Measurements from ENCODE around the gene LINC01488.

Gene LINC01488

GRCh38 chr11:69471729-69472540, 9.5 kb upstream of the LINC01488 start:
- Histone ChIP-seq H2AFZ (ENCODE audit: low read depth, low read length) (no peak overlapping the region), H3K27me3 (ENCODE audit: control insufficient read depth in 1 of 2, insufficient read depth in 1 of 2, low read length in 2 of 2) (peaks cover 9 to 10% of the 10 kb centered on the region in 2 experiments), H3K4me2 (ENCODE audit: low read length, poor library complexity, severe bottlenecking) (no peak overlapping the region), H3K4ac (ENCODE audit: low read depth in 1 of 2, low read length in 2 of 2) (peak overlapping the region in 1 of 2 experiments; percentile 82), H4K8ac (ENCODE audit: low read length) (no peak overlapping the region), H3K27ac (ENCODE audit: low read length, poor library complexity, severe bottlenecking) (no peak overlapping the region), H3K18ac (ENCODE audit: low read depth in 1 of 2, low read length in 2 of 2) (peak overlapping the region in 1 of 2 experiments; percentile 18), H3K9ac (ENCODE audit: low read length) (no peak overlapping the region), H3K14ac (ENCODE audit: low read length in 2 of 2) (peak overlapping the region in 1 of 2 experiments; percentile 80), H3K4me1 (ENCODE audit: control insufficient read depth, insufficient read depth, low read depth, low read length) (no peaks in the 10 kb centered on the region), H2BK120ac (ENCODE audit: low read depth, low read length) (no peak overlapping the region), H4K91ac (ENCODE audit: low read length) (no peak overlapping the region), H3K4me3 (ENCODE audit: insufficient read depth in 1 of 2, low read depth in 1 of 2, low read length in 2 of 2) (no peak overlapping the region), H3K23ac (ENCODE audit: low read length in 2 of 2) (no peak overlapping the region), H3K36me3 (ENCODE audit: control insufficient read depth in 1 of 2, insufficient read depth in 2 of 2, low read depth in 1 of 2, low read length in 2 of 2) (no peaks in the 10 kb centered on the region), H3K79me1 (replicated peaks; ENCODE audit: low read length, poor library complexity, severe bottlenecking) (no peaks in the 10 kb centered on the region), H3K9me3 (ENCODE audit: control insufficient read depth, low read length) (peaks cover 13% of the 10 kb centered on the region), H2BK15ac (ENCODE audit: low read depth, poor library complexity, severe bottlenecking) (no peak overlapping the region), H2BK5ac (ENCODE audit: low read depth, low read length, poor library complexity, severe bottlenecking) (no peak overlapping the region), H2AK5ac (ENCODE audit: low read length, severe bottlenecking) (no peak overlapping the region), H2BK12ac (ENCODE audit: low read length in 2 of 2) (peak overlapping the region in 1 of 2 experiments; percentile 15)
- WGBS = 94% methylated on average over 13 of the region's 17 CpGs
- DNase-seq = no peak

GRCh38 chr11:69472541-69473275, 8.8 kb upstream of the LINC01488 start:
- Histone ChIP-seq H3K9me3 (ENCODE audit: control insufficient read depth, low read length) (peaks cover 13% of the 10 kb centered on the region), H2BK12ac (ENCODE audit: low read length in 2 of 2) (no peak overlapping the region), H4K8ac (ENCODE audit: low read length) (no peak overlapping the region), H3K27me3 (ENCODE audit: control insufficient read depth in 1 of 2, insufficient read depth in 1 of 2, low read length in 2 of 2) (peaks cover 12 to 17% of the 10 kb centered on the region in 2 experiments), H3K4me2 (ENCODE audit: low read length, poor library complexity, severe bottlenecking) (no peak overlapping the region), H3K79me1 (replicated peaks; ENCODE audit: low read length, poor library complexity, severe bottlenecking) (no peaks in the 10 kb centered on the region), H3K23ac (ENCODE audit: low read length in 2 of 2) (no peak overlapping the region), H2AK5ac (ENCODE audit: low read length, severe bottlenecking) (no peak overlapping the region), H4K91ac (ENCODE audit: low read length) (no peak overlapping the region), H2BK15ac (ENCODE audit: low read depth, poor library complexity, severe bottlenecking) (no peak overlapping the region), H3K4me1 (ENCODE audit: control insufficient read depth, insufficient read depth, low read depth, low read length) (no peaks in the 10 kb centered on the region), H3K36me3 (ENCODE audit: control insufficient read depth in 1 of 2, insufficient read depth in 2 of 2, low read depth in 1 of 2, low read length in 2 of 2) (no peaks in the 10 kb centered on the region), H3K18ac (ENCODE audit: low read depth in 1 of 2, low read length in 2 of 2) (no peak overlapping the region), H2BK5ac (ENCODE audit: low read depth, low read length, poor library complexity, severe bottlenecking) (no peak overlapping the region), H2AFZ (ENCODE audit: low read depth, low read length) (no peak overlapping the region), H3K4ac (ENCODE audit: low read depth in 1 of 2, low read length in 2 of 2) (no peak overlapping the region), H3K4me3 (ENCODE audit: insufficient read depth in 1 of 2, low read depth in 1 of 2, low read length in 2 of 2) (no peak overlapping the region), H3K27ac (ENCODE audit: low read length, poor library complexity, severe bottlenecking) (no peak overlapping the region), H2BK120ac (ENCODE audit: low read depth, low read length) (no peak overlapping the region), H3K9ac (ENCODE audit: low read length) (no peak overlapping the region), H3K14ac (ENCODE audit: low read length in 2 of 2) (peak overlapping the region in 1 of 2 experiments; percentile 11)
- no peak for DNase-seq
- WGBS = 95% methylated on average over 12 of the region's 12 CpGs

- DNase-seq = no peak
- Histone ChIP-seq H2AK5ac (ENCODE audit: low read length, severe bottlenecking) (no peak overlapping the region), H2BK15ac (ENCODE audit: low read depth, poor library complexity, severe bottlenecking) (no peak overlapping the region), H2AFZ (ENCODE audit: low read depth, low read length) (no peak overlapping the region), H4K91ac (ENCODE audit: low read length) (no peak overlapping the region), H3K4ac (ENCODE audit: low read depth in 1 of 2, low read length in 2 of 2) (no peak overlapping the region), H3K23ac (ENCODE audit: low read length in 2 of 2) (no peak overlapping the region), H3K27ac (ENCODE audit: low read length, poor library complexity, severe bottlenecking) (no peak overlapping the region), H3K9ac (ENCODE audit: low read length) (no peak overlapping the region), H3K9me3 (ENCODE audit: control insufficient read depth, low read length) (peaks cover 13% of the 10 kb centered on the region), H3K79me1 (replicated peaks; ENCODE audit: low read length, poor library complexity, severe bottlenecking) (no peaks in the 10 kb centered on the region), H2BK5ac (ENCODE audit: low read depth, low read length, poor library complexity, severe bottlenecking) (no peak overlapping the region), H3K4me1 (ENCODE audit: control insufficient read depth, insufficient read depth, low read depth, low read length) (no peaks in the 10 kb centered on the region), H3K36me3 (ENCODE audit: control insufficient read depth in 1 of 2, insufficient read depth in 2 of 2, low read depth in 1 of 2, low read length in 2 of 2) (no peaks in the 10 kb centered on the region), H3K14ac (ENCODE audit: low read length in 2 of 2) (no peak overlapping the region), H3K4me2 (ENCODE audit: low read length, poor library complexity, severe bottlenecking) (no peak overlapping the region), H4K8ac (ENCODE audit: low read length) (no peak overlapping the region), H3K27me3 (ENCODE audit: control insufficient read depth in 1 of 2, insufficient read depth in 1 of 2, low read length in 2 of 2) (peaks cover 15 to 24% of the 10 kb centered on the region in 2 experiments), H2BK12ac (ENCODE audit: low read length in 2 of 2) (no peak overlapping the region), H3K18ac (ENCODE audit: low read depth in 1 of 2, low read length in 2 of 2) (no peak overlapping the region), H3K4me3 (ENCODE audit: insufficient read depth in 1 of 2, low read depth in 1 of 2, low read length in 2 of 2) (no peak overlapping the region), H2BK120ac (ENCODE audit: low read depth, low read length) (no peak overlapping the region)
- WGBS = 91% methylated on average over 5 of the region's 5 CpGs
These were observed 8.1 kb upstream of the LINC01488 start for GRCh38 chr11:69473276-69473845.

DNA sequence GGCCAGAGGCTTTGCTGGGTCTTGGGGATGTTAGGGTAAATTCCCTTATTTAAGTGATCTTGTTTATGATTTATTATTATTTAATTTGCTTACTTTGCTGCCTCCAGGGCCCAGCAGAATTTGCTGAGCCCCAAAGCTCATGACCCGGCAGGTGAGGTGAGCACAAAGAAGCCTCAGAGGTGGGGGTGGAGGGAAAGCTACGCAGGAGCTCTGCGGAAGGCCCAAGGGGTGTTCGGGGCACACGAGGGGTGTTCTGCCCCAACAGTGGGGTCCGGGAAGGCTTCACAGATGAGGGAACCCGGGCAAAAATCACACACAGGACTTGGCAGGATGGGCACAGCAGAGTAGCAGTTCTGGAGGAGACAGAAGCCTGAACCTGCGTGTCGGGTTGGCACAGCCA, 6.7 kb upstream of the LINC01488 start:
- H2BK12ac ChIP-seq (ENCODE audit: low read length in 2 of 2) = no peak overlapping the region
- H3K36me3 ChIP-seq (ENCODE audit: control insufficient read depth in 1 of 2, insufficient read depth in 2 of 2, low read depth in 1 of 2, low read length in 2 of 2) = no peaks in the 10 kb centered on the region
- H3K4ac ChIP-seq (ENCODE audit: low read depth in 1 of 2, low read length in 2 of 2) = no peak overlapping the region
- H2BK5ac ChIP-seq (ENCODE audit: low read depth, low read length, poor library complexity, severe bottlenecking) = no peak overlapping the region
- H3K4me2 ChIP-seq (ENCODE audit: low read length, poor library complexity, severe bottlenecking) = no peak overlapping the region
- no peak overlapping the region for H3K4me3 ChIP-seq (ENCODE audit: insufficient read depth in 1 of 2, low read depth in 1 of 2, low read length in 2 of 2)
- peaks cover 18 to 24% of the 10 kb centered on the region in 2 experiments for H3K27me3 ChIP-seq (ENCODE audit: control insufficient read depth in 1 of 2, insufficient read depth in 1 of 2, low read length in 2 of 2)
- H3K27ac ChIP-seq (ENCODE audit: low read length, poor library complexity, severe bottlenecking) = no peak overlapping the region
- H2AK5ac ChIP-seq (ENCODE audit: low read length, severe bottlenecking) = no peak overlapping the region
- no peak overlapping the region for H3K18ac ChIP-seq (ENCODE audit: low read depth in 1 of 2, low read length in 2 of 2)
- H3K9ac ChIP-seq (ENCODE audit: low read length) = no peak overlapping the region
- H3K79me1 ChIP-seq (replicated peaks; ENCODE audit: low read length, poor library complexity, severe bottlenecking) = no peaks in the 10 kb centered on the region
- H3K9me3 ChIP-seq (ENCODE audit: control insufficient read depth, low read length) = peaks cover 13% of the 10 kb centered on the region
- H3K14ac ChIP-seq (ENCODE audit: low read length in 2 of 2) = no peak overlapping the region
- H2BK15ac ChIP-seq (ENCODE audit: low read depth, poor library complexity, severe bottlenecking) = no peak overlapping the region
- no peaks in the 10 kb centered on the region for H3K4me1 ChIP-seq (ENCODE audit: control insufficient read depth, insufficient read depth, low read depth, low read length)
- no peak overlapping the region for H2BK120ac ChIP-seq (ENCODE audit: low read depth, low read length)
- WGBS = 92% methylated on average over 9 of the region's 9 CpGs
- no peak overlapping the region for H4K91ac ChIP-seq (ENCODE audit: low read length)
- H3K23ac ChIP-seq (ENCODE audit: low read length in 2 of 2) = no peak overlapping the region
- no peak overlapping the region for H4K8ac ChIP-seq (ENCODE audit: low read length)
- DNase-seq = no peak
- no peak overlapping the region for H2AFZ ChIP-seq (ENCODE audit: low read depth, low read length)
